NT2/D1 (cell line): ENCODE results near the gene STAT1.

Experiments
- DNase-seq: peaks from one replicate; pipeline ENCODE4 v3.0.0-alpha.2; 2011; ENCODE audit warnings: low read depth, low spot score
- H3K27me3 ChIP-seq: 2 replicates; pipeline ENCODE4 v1.6.0; 2011; ENCODE audit warnings: mild to moderate bottlenecking; ENCODE audit not compliant: insufficient read length, insufficient read depth
- H3K36me3 ChIP-seq: 2 replicates; pipeline ENCODE4 v1.6.1; 2011; ENCODE audit warnings: mild to moderate bottlenecking, low read length, mixed read lengths; ENCODE audit not compliant: insufficient read depth, insufficient read length
- H3K4me1 ChIP-seq: 2 replicates; pipeline ENCODE4 v1.5.1; 2011; ENCODE audit not compliant: insufficient read depth, insufficient read length
- H3K4me3 ChIP-seq: 2 replicates; pipeline ENCODE4 v1.5.1; 2011; ENCODE audit warnings: low read depth; ENCODE audit not compliant: insufficient read length
- H3K9ac ChIP-seq: 2 replicates; pipeline ENCODE4 v1.6.0; 2011; ENCODE audit warnings: low read depth; ENCODE audit not compliant: insufficient read length
- H3K9me3 ChIP-seq: 2 replicates; pipeline ENCODE4 v1.5.1; 2011; ENCODE audit warnings: mild to moderate bottlenecking, low read length; ENCODE audit not compliant: insufficient read depth
- SUZ12 ChIP-seq: IDR thresholded peaks from 2 replicates; pipeline ENCODE4 v1.6.1; 2011; ENCODE audit not compliant: insufficient read length, insufficient read depth; ENCODE audit errors: extremely low read depth
- YY1 ChIP-seq: IDR thresholded peaks from 2 replicates; pipeline ENCODE4 v1.6.1; 2011; ENCODE audit not compliant: insufficient read length, insufficient read depth
- ZNF274 ChIP-seq: IDR thresholded peaks from 2 replicates; pipeline ENCODE4 v1.6.1; 2011; ENCODE audit warnings: mild to moderate bottlenecking, low read depth, low read length

The STAT1 gene

GRCh38 chr2:191019376-191019775, 5.4 kb upstream of the STAT1 start:
- Histone ChIP-seq H3K4me3 (no peak overlapping the region), H3K9ac (no peak overlapping the region), H3K9me3 (peaks cover 11% of the 10 kb centered on the region; the same call in 1 of the 2 replicates), H3K27me3 (peaks cover 38% of the 10 kb centered on the region), H3K4me1 (no peaks in the 10 kb centered on the region), H3K36me3 (no peaks in the 10 kb centered on the region)
- TF ChIP-seq ZNF274, result no peak
- TF ChIP-seq YY1, result no peak
- no peak for TF ChIP-seq SUZ12
- DNase-seq, result no peak

- Histone ChIP-seq H3K9me3 (peaks cover 11% of the 10 kb centered on the region; the same call in 1 of the 2 replicates), H3K27me3 (peaks cover 38% of the 10 kb centered on the region), H3K9ac (no peak overlapping the region), H3K36me3 (no peaks in the 10 kb centered on the region), H3K4me3 (no peak overlapping the region), H3K4me1 (no peaks in the 10 kb centered on the region)
- DNase-seq, result no peak
- TF ChIP-seq ZNF274 (no peak), SUZ12 (no peak), YY1 (no peak)
Observed at GRCh38 chr2:191018643-191019119, 4.7 kb upstream of the STAT1 start.

GRCh38 chr2:191018048-191018447, 4.1 kb upstream of the STAT1 start:
- H3K4me1 ChIP-seq, result no peaks in the 10 kb centered on the region
- TF ChIP-seq SUZ12, result no peak
- TF ChIP-seq ZNF274, result no peak
- TF ChIP-seq YY1, result no peak
- H3K9ac ChIP-seq, result no peak overlapping the region
- no peak for DNase-seq
- H3K9me3 ChIP-seq, result peaks cover 11% of the 10 kb centered on the region; the same call in 1 of the 2 replicates
- H3K27me3 ChIP-seq, result peaks cover 38% of the 10 kb centered on the region
- no peaks in the 10 kb centered on the region for H3K36me3 ChIP-seq
- no peak overlapping the region for H3K4me3 ChIP-seq

- no peak overlapping the region for H3K4me3 ChIP-seq
- peaks cover 11% of the 10 kb centered on the region; the same call in 1 of the 2 replicates for H3K9me3 ChIP-seq
- no peak for DNase-seq
- TF ChIP-seq SUZ12, result no peak
- no peak for TF ChIP-seq ZNF274
- no peak for TF ChIP-seq YY1
- H3K36me3 ChIP-seq, result peaks cover 12% of the 10 kb centered on the region
- no peak overlapping the region for H3K9ac ChIP-seq
- peaks cover 38% of the 10 kb centered on the region for H3K27me3 ChIP-seq
- no peaks in the 10 kb centered on the region for H3K4me1 ChIP-seq
Observed at GRCh38 chr2:191015831-191016230, 1.9 kb upstream of the STAT1 start.

- no peak overlapping the region for H3K4me3 ChIP-seq
Observed at GRCh38 chr2:191015239-191015638, 1.3 kb upstream of the STAT1 start.

GRCh38 chr2:191014653-191015020, 666 bp upstream of the STAT1 start:
- Histone ChIP-seq H3K9ac (peak overlapping the region; percentile 34), H3K36me3 (peaks cover 16% of the 10 kb centered on the region), H3K4me3 (peak overlapping the region; percentile 86), H3K27me3 (peaks cover 38% of the 10 kb centered on the region), H3K9me3 (peaks cover 11% of the 10 kb centered on the region; the same call in 1 of the 2 replicates), H3K4me1 (no peaks in the 10 kb centered on the region)
- TF ChIP-seq SUZ12 (no peak), ZNF274 (no peak), YY1 (no peak)
- no peak for DNase-seq

More at GRCh38 chr2:191015239-191015638, 1.3 kb upstream of the STAT1 start:
- Histone ChIP-seq H3K9ac (no peak overlapping the region), H3K36me3 (peaks cover 13% of the 10 kb centered on the region), H3K9me3 (peaks cover 11% of the 10 kb centered on the region; the same call in 1 of the 2 replicates), H3K27me3 (peaks cover 38% of the 10 kb centered on the region), H3K4me1 (no peaks in the 10 kb centered on the region)
- no peak for DNase-seq
- TF ChIP-seq SUZ12 (no peak), ZNF274 (no peak), YY1 (no peak)

GRCh38 chr2:191013682-191013931, 364 bp downstream of the STAT1 start:
- Histone ChIP-seq H3K9me3 (peaks cover 11% of the 10 kb centered on the region; the same call in 1 of the 2 replicates), H3K4me1 (no peaks in the 10 kb centered on the region), H3K36me3 (peaks cover 24% of the 10 kb centered on the region), H3K4me3 (peak overlapping the region; percentile 86), H3K9ac (peak overlapping the region; percentile 92), H3K27me3 (peaks cover 28% of the 10 kb centered on the region)
- no peak for TF ChIP-seq SUZ12
- DNase-seq, result no peak
